Measurements from ENCODE around the gene ARPC5.

Gene ARPC5

DNA sequence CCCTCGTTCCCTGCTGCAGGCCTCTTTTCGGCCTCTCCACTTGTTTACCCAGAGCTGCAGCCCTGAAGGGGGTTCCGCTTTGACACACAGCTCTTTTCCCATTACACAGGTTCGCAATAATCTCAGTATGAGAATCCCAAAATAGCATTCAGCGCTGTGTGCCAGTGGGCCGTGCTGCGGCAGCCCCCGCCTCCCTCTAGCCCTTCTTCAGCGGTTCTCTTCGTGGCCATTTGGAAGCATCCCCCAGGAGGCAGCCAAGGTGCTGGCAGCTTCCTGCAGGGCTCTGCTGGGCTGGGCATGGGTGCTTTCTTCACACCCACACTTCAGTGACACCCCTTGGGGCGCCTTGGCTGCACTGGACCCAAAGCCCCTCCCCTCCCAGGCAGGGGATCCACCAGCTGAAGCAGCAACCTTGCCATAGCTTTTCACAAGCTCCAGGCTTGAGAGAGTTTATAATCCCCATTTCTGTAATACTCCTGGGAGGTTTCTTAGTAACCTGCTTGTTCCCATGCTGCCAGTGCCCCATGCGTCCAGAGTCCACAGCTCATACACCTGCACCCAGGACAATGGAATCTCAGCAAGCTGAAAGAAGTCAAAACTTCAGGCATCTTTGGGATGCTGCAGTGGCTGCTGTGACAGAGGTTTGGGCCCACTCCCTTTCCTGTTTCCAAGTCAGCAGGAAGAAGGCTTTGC, 53.4 kb downstream of the ARPC5 start:
- no peak for FAIRE-seq

DNA sequence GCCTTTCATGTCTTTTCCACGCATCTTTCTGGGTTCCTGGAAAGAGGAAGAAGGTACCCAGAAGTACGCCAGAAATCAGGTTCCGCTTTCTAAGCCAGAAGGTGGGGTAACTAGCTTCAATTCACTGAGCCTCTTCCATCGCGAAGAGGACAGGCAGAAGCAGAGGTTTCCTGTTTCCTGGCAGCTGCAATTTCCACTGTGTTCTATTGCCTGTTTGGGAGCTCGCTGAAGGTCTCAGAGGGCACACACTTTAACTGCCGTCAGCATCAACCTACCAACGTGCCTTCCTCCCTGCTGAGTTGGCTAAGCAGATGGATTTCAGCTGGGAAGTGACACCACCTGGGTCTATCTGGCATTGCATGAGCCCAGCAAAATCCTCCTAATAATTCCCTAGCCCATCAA, 55.3 kb downstream of the ARPC5 start:
- FAIRE-seq = no peak

DNA sequence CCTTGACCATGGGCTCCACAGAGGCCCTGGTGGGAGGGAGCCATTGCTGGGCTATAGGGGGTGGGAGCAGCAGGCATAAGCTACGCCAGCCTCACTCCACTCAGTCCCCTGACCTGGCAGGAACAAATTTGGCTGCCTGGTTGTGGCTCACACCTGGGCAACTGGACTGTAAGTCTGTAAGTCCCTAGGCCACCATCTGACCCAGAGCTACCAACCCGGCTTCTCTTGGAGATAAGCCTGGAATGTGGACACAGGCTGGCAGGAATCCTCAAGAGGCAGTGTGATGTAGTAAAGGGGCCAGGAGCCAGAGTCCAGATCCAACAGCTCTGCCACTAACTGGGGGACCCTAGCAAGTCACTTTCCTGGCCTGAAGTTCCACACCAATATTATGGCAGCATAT, 56.7 kb downstream of the ARPC5 start:
- no peak for FAIRE-seq

DNA sequence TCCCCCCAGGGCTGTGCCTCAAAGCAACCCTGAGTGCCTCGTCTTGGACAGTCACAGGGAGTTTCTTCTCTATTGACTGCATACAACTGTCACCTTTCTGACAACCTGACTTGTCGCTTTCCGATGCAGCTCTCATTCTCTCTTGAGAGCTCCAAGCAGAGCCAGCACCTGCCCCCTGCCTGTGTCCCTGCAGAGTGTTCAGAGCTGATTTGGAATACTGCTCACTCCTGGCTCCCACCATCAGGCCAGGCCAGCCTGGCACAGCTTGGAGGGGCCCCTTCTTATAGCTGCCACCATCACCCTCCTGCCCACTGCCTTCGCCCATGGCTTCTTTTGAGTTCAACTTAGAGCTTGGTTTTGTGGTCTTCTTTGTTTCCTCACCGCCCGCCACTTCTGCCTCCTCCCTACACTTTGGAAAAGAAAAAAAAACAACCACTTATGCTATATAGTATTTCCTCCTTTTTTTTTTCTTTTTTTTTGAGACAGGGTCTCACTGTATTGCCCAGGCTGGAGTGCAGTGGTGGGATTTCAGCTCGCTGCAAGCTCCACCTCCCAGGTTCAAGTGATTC, 57.6 kb downstream of the ARPC5 start:
- FAIRE-seq = no peak

DNA sequence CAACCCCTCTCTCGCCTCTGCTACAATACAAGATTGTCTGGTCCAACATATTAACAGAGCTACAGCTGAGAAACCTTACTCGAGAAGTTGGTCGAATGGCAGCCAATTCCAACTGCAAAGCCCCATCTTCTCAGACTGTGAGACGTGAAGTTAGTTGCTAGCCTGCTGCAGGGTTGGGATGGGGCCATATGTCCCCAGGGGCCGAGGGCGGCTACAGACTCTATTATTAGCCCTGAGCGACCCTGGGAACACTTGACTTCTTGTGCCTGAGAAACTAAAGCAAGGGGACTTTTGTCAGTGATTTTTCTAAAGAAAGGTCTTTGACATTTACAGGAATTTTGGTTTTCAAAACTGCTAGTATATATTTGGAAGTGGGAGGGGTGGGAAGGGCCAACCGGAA, 59.0 kb downstream of the ARPC5 start:
- no peak for FAIRE-seq

DNA sequence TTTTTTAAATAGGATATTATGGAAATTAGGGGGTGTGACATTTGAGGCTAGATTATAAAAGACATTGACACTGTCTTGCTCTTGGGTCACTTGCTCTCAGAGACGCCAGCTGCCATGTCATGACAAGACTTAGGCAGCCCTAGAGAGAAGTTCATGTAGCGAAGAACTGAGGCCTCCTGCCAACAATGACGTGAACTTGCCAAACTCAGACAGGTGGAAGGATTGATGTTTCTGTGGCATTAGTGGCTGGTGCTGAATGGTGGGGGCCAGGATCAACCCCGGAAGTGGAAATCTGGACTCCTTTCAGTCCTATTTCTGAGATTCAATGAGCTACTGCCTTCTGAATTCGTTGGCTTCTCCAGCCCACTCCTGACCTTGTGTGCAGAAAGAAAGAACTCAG, 60.0 kb downstream of the ARPC5 start:
- FAIRE-seq = no peak

DNA sequence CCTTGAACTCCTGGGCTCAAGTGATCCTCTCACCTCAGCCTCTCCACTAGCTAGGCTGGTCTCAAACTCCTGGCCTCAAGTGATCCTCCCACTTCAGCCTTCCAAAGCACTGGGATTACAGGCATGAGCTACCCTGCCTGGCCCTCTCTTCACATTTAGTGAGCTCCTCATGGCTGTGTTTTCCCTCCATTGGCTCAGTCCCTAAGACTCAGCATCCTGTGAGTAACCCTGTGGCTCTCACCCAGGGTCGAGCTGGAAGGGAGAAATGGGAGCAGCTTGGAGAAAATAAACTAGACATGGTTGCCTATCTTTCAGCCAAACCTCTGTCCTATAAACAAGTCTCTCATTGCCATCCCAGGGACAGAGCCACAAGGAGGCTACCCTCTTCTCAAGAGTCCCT, 62.9 kb downstream of the ARPC5 start:
- no peak for FAIRE-seq

DNA sequence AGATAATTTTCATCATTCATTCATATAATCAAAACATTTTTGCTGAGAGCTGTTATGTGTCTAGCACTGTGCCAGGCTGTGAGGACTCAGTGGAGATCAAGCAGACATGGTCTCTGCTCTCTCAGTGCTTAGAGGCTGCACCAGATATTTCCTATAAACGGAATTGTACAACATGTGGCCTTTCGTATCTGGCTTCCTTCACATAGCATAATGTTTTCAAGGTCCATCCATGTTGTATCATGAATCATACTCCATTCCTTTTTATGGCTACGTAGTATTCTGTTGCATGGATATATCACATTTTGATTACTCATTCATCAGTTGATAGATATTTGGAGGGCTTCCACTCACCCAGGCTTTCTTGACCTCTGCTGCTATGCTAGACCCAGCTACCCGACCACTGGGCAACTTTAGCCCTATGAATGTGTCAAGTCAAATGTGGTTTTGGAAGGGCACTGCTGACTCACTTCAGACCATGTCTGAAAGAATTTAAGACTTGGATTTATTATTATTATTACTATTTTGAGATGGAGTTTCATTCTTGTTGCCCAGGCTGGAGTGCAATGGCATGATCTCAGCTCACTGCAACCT, 63.8 kb downstream of the ARPC5 start:
- FAIRE-seq = no peak

Data from TTC549 (cell line).